KMS-11 (cell line): ENCODE data around the gene TSPAN9.

Experiments used
- H2AFZ ChIP-seq: fragments of 200-600 bp; sonication (generic); 2 replicates; pipeline ENCODE4 v1.6.1; 2016; ENCODE audit warnings: antibody characterized with exemption, mixed run types, low read depth
- H3K27ac ChIP-seq: fragments of 200-600 bp; sonication (generic); 2 replicates; pipeline ENCODE4 v1.6.1; 2016; ENCODE audit warnings: mild to moderate bottlenecking, mixed run types
- H3K27me3 ChIP-seq: fragments of 200-600 bp; sonication (generic); 2 replicates; pipeline ENCODE4 v1.6.1; 2017; ENCODE audit warnings: mild to moderate bottlenecking, low read depth, mixed run types, moderate library complexity; ENCODE audit not compliant: insufficient read depth
- H3K36me3 ChIP-seq: fragments of 200-600 bp; sonication (generic); 2 replicates; pipeline ENCODE4 v1.6.1; 2017; ENCODE audit warnings: mild to moderate bottlenecking, mixed run types; ENCODE audit not compliant: insufficient read depth
- H3K4me1 ChIP-seq: fragments of 200-600 bp; sonication (generic); 2 replicates; pipeline ENCODE4 v1.6.1; 2016; ENCODE audit warnings: mild to moderate bottlenecking, low read depth, mixed run types; ENCODE audit not compliant: poor library complexity, severe bottlenecking
- H3K4me2 ChIP-seq: fragments of 200-600 bp; sonication (generic); 2 replicates; pipeline ENCODE4 v1.7.0; 2016; ENCODE audit warnings: mild to moderate bottlenecking, mixed run types
- H3K4me3 ChIP-seq: fragments of 200-600 bp; sonication (generic); IDR thresholded peaks from 2 replicates; pipeline ENCODE4 v1.6.1; 2017; ENCODE audit warnings: low read depth, low read length, mixed read lengths; ENCODE audit not compliant: insufficient read depth
- H3K79me2 ChIP-seq: fragments of 200-600 bp; sonication (generic); 2 replicates; pipeline ENCODE4 v1.6.1; 2016; ENCODE audit warnings: low read depth, mixed run types; ENCODE audit not compliant: insufficient read depth
- H3K9ac ChIP-seq: fragments of 200-600 bp; sonication (generic); 2 replicates; pipeline ENCODE4 v1.6.1; 2016; ENCODE audit warnings: mild to moderate bottlenecking, mixed run types
- H4K20me1 ChIP-seq: fragments of 200-600 bp; sonication (generic); 2 replicates; pipeline ENCODE4 v1.6.1; 2016; ENCODE audit warnings: mild to moderate bottlenecking, mixed run types; ENCODE audit not compliant: insufficient read depth
- TF ChIP-seq, protein P1 (sequence below): fragments of 200-600 bp; sonication (generic); conservative IDR thresholded peaks from 2 replicates; pipeline ENCODE4 v1.6.1; 2017; ENCODE audit warnings: low read depth, mild to moderate bottlenecking, antibody characterized with exemption, low read length, moderate library complexity, mixed read lengths

The TSPAN9 gene

DNA sequence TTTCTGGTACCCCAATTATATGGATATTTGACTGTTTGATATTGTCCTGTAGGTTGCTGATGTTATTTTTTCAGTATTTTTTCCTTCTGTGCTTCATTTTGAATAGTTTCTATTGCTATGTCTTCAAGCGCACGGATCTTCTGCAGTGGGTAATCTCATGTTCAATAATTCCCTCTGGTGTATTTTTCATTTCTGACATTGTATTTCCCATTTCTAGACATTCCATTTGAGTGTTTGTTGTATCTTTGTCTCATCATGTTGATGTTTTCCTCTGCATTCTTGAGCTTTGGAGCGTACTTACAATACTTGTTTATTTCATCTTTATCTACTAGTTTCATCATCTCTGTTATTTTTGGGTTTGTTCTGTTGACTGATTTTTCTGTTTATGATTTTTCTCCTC is 22.0 kb downstream of the TSPAN9 start:
- H3K4me3 ChIP-seq: no peak overlapping the region
- no peak overlapping the region for H3K4me2 ChIP-seq
- H4K20me1 ChIP-seq: no peaks in the 10 kb centered on the region
- H3K27ac ChIP-seq: no peak overlapping the region
- H3K79me2 ChIP-seq: no peaks in the 10 kb centered on the region
- no peaks in the 10 kb centered on the region for H3K36me3 ChIP-seq
- no peak overlapping the region for H2AFZ ChIP-seq
- H3K9ac ChIP-seq: no peak overlapping the region
- H3K27me3 ChIP-seq: no peaks in the 10 kb centered on the region
- H3K4me1 ChIP-seq: no peaks in the 10 kb centered on the region
- TF ChIP-seq, protein P1, sequence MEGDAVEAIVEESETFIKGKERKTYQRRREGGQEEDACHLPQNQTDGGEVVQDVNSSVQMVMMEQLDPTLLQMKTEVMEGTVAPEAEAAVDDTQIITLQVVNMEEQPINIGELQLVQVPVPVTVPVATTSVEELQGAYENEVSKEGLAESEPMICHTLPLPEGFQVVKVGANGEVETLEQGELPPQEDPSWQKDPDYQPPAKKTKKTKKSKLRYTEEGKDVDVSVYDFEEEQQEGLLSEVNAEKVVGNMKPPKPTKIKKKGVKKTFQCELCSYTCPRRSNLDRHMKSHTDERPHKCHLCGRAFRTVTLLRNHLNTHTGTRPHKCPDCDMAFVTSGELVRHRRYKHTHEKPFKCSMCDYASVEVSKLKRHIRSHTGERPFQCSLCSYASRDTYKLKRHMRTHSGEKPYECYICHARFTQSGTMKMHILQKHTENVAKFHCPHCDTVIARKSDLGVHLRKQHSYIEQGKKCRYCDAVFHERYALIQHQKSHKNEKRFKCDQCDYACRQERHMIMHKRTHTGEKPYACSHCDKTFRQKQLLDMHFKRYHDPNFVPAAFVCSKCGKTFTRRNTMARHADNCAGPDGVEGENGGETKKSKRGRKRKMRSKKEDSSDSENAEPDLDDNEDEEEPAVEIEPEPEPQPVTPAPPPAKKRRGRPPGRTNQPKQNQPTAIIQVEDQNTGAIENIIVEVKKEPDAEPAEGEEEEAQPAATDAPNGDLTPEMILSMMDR: no peak

DNA sequence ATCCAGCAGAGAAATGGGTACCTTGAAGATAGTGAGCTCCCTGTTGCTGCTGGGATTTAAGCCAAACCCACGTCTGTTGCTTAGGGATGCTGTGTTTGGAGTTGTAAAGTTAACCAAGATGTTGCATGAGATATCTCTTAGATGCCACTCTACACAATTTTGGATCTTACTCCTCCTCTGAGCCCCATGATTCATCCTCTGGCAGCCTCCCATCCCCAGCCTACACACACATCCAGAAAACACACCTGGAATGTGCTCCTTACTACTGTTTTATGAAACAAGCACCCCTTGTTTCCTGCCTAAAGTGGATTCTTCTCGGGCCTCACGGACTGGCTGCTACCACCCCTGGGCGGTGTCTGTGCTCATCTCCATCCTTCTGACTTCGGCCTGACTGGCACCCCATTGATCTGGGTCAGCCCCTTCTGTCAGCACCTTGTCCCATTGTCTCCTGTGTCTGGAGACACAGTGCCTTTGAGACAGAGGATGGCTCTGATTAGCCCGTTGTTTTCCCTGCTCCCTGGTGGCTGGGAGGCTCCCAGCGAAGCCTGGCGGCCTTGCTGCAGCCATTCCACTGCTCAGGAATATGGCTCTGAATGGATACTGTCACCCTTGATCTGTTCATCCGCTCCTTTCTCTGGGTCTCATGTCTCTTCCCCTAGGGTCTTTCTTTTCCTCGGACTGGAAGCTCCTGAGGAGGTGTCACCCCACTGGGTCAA is 24.3 kb downstream of the TSPAN9 start:
- TF ChIP-seq, protein P1: no peak
- H3K9ac ChIP-seq: no peak overlapping the region
- H3K36me3 ChIP-seq: no peaks in the 10 kb centered on the region
- H3K4me3 ChIP-seq: no peak overlapping the region
- no peaks in the 10 kb centered on the region for H3K79me2 ChIP-seq
- H3K4me2 ChIP-seq: no peak overlapping the region
- no peaks in the 10 kb centered on the region for H3K4me1 ChIP-seq
- no peaks in the 10 kb centered on the region for H4K20me1 ChIP-seq
- no peak overlapping the region for H2AFZ ChIP-seq
- no peaks in the 10 kb centered on the region for H3K27me3 ChIP-seq
- H3K27ac ChIP-seq: no peak overlapping the region

DNA sequence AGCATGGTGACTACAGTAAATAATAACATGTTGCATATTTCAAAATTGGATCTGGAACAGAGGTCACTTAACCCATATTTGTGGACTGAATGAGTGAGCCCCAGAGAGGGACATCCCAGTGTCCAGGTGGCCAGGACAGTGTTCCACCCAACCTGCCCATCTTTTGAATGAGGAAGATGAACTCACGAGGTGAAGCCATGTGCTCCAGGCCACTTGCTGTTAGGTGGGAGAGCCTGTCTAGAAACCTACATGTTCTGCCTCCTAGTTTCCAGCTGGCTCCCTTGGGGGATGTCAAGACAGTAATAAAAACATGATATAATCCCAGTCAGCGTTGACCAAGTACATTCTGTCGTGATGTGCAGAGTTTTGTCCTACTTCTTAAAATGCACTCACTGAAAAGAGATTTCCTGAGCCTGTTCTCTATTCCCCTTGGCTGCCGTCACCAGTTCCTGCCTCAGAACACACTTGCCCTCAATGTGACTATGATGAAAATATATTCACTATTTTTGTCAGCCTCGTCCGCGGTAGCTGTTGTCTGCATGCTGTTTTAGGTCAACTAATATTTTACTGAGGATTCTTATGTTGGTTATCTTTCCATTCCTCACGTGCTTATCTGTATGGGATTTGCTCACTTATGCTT is 25.7 kb downstream of the TSPAN9 start:
- Histone ChIP-seq H3K4me2 (no peak overlapping the region), H3K36me3 (no peaks in the 10 kb centered on the region), H2AFZ (no peak overlapping the region), H4K20me1 (no peaks in the 10 kb centered on the region), H3K79me2 (no peaks in the 10 kb centered on the region), H3K27me3 (no peaks in the 10 kb centered on the region), H3K27ac (no peak overlapping the region), H3K4me3 (no peak overlapping the region), H3K4me1 (no peaks in the 10 kb centered on the region), H3K9ac (no peak overlapping the region)
- TF ChIP-seq, protein P1: no peak

DNA sequence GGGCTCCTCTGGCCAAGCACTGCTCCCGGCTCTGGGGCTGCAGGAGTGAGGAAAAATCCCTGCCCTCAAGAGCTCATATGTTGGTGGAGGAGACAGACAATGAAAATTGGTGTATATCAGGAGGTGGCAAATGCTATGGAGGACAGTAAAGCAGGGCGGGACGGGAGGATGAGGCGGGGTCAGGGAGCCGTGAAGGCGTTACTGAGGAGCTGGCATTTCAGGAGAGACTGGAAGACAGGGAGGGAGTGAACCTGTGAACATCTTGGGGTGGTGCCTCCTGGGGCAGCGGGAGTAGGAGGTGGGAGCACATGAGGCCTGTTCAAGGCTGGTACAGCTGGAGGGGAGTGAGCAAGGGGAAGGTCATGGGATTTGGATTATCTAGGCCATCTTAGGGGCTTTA is 26.6 kb downstream of the TSPAN9 start:
- TF ChIP-seq, protein P1: no peak
- no peak overlapping the region for H3K9ac ChIP-seq
- no peaks in the 10 kb centered on the region for H3K36me3 ChIP-seq
- H3K27ac ChIP-seq: no peak overlapping the region
- no peak overlapping the region for H3K4me2 ChIP-seq
- no peaks in the 10 kb centered on the region for H3K4me1 ChIP-seq
- no peaks in the 10 kb centered on the region for H3K79me2 ChIP-seq
- no peaks in the 10 kb centered on the region for H4K20me1 ChIP-seq
- no peaks in the 10 kb centered on the region for H3K27me3 ChIP-seq
- H2AFZ ChIP-seq: no peak overlapping the region
- no peak overlapping the region for H3K4me3 ChIP-seq
